Renal pelvis (tissue), 4 donors: ENCODE data around the gene DNAJB2. TPM values are rescaled to one million over a fixed set of nuclear protein-coding genes. Genes with fewer than 3 reads are reported as not detected.
"Not testable (repeated sequence)": the region's sequence is repeated elsewhere in the genome, so short reads cannot be mapped to it uniquely, and the experiment has no call there.

ENCODE experiments used
- DNase-seq: peaks from one replicate; pipeline ENCODE4 v3.0.0-alpha.2; 2013
- polyA plus RNA-seq, 3 donors: library from polyadenylated mRNA; unstranded; fragments of 120-200 nt; gene quantifications; one replicate each; pipeline ENCODE4 v1.2.1, GENCODE V29; 2013; ENCODE audit not compliant: insufficient read length in 3 of 3

The DNAJB2 gene
- polyA plus RNA-seq, 3 donors = 75.7 to 85.1 (median 79.1) TPM

GRCh38 chr2:219296631-219297391 lies 17.6 kb downstream of the DNAJB2 start:
- no peak for DNase-seq

- no peak for DNase-seq
Observed at GRCh38 chr2:219297766-219298456, 18.7 kb downstream of the DNAJB2 start.

- DNase-seq = peak; percentile 74
Observed at GRCh38 chr2:219298759-219299371, 19.7 kb downstream of the DNAJB2 start.

- DNase-seq = no peak
Observed at GRCh38 chr2:219299372-219299760, 20.2 kb downstream of the DNAJB2 start.

GRCh38 chr2:219300022-219300421 lies 20.9 kb downstream of the DNAJB2 start:
- DNase-seq = no peak

GRCh38 chr2:219302412-219302968 lies 23.3 kb downstream of the DNAJB2 start:
- DNase-seq = no peak

GRCh38 chr2:219304223-219304622 lies 25.1 kb downstream of the DNAJB2 start:
- no peak for DNase-seq

- no peak for DNase-seq
Observed at GRCh38 chr2:219306047-219306446, 26.9 kb downstream of the DNAJB2 start.

- peak; percentile 72 for DNase-seq
Observed at GRCh38 chr2:219308142-219309101, 29.3 kb downstream of the DNAJB2 start.

GRCh38 chr2:219309278-219309677 lies 30.1 kb downstream of the DNAJB2 start, which contains the start of gene PTPRN:
Gene PTPRN (minus strand): TSS chr2:219309401. CDS start chr2:219309332, 69 bp downstream.
- DNase-seq = no peak

- DNase-seq = not testable (repeated sequence)
Observed at GRCh38 chr2:219312683-219313263, 33.6 kb downstream of the DNAJB2 start.

GRCh38 chr2:219314804-219315468 lies 35.8 kb downstream of the DNAJB2 start:
- DNase-seq = no peak

- no peak for DNase-seq
Observed at GRCh38 chr2:219323434-219323833, 44.3 kb downstream of the DNAJB2 start.

GRCh38 chr2:219325136-219325535 lies 46.0 kb downstream of the DNAJB2 start:
- no peak for DNase-seq

GRCh38 chr2:219325657-219326315 lies 46.6 kb downstream of the DNAJB2 start:
- DNase-seq = no peak

GRCh38 chr2:219327719-219328118 lies 48.6 kb downstream of the DNAJB2 start:
- no peak for DNase-seq

GRCh38 chr2:219331560-219332213 lies 52.5 kb downstream of the DNAJB2 start:
- DNase-seq = peak; percentile 52

GRCh38 chr2:219332542-219332941 lies 53.4 kb downstream of the DNAJB2 start, which contains the start of gene RESP18:
Gene RESP18 (minus strand): TSS chr2:219332744.
- no peak for DNase-seq

GRCh38 chr2:219334076-219334475 lies 54.9 kb downstream of the DNAJB2 start:
- DNase-seq = no peak
